HG03354 (cell line): ENCODE measurements around the gene PCYT1A.
"Not testable (repeated sequence)": the region's sequence is repeated elsewhere in the genome, so short reads cannot be mapped to it uniquely, and the experiment has no call there.

Source experiments
- ATAC-seq: cut with Tn5 transposase; IDR thresholded peaks from one replicate; pipeline ENCODE4 v1.9.1; 2021; ENCODE audit warnings: mild to moderate bottlenecking; ENCODE audit not compliant: unreplicated experiment, poor library complexity, severe bottlenecking

PCYT1A gene

DNA sequence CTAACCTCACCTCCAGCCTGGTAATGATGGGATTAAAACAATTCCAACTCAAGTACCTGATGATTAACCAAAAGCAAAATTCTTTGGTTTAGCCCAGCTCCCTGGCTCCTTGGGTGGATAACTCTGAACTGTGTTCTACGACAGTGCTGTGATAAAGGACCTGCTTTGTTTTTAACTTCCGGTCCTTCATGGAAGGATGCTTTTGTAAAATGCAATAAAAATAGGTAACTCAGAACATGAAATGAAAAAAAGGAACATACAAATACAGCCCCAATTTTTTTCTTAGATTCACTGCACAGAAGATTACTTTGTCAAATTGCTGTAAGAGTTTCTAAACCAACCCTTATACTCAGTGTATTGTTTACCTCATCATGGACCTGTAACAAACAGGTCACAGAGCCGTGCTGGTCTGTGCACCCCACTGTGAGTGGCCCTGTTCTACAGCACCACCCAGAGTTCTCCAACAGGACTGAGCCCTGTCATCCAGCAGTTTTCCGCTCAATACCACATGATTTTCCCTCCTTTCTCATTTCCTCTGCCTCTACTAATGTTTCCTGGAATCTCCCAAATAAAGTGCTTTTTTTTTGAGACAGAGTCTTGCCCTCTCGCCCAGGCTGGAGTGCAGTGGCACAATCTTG is 4.9 kb upstream of the PCYT1A start:
- ATAC-seq, result peak; percentile 59

GRCh38 chr3:196288141-196288460 is 575 bp upstream of the PCYT1A start:
- no peak for ATAC-seq

- peak; percentile 44 for ATAC-seq
Observed at GRCh38 chr3:196287090-196287439, 461 bp downstream of the PCYT1A start.

- ATAC-seq, result no peak
Observed at GRCh38 chr3:196284396-196284795, 3.1 kb downstream of the PCYT1A start.

GRCh38 chr3:196281962-196282361 is 5.6 kb downstream of the PCYT1A start:
- no peak for ATAC-seq

- peak; percentile 66 for ATAC-seq
Observed at GRCh38 chr3:196280689-196281440, 6.7 kb downstream of the PCYT1A start.

DNA sequence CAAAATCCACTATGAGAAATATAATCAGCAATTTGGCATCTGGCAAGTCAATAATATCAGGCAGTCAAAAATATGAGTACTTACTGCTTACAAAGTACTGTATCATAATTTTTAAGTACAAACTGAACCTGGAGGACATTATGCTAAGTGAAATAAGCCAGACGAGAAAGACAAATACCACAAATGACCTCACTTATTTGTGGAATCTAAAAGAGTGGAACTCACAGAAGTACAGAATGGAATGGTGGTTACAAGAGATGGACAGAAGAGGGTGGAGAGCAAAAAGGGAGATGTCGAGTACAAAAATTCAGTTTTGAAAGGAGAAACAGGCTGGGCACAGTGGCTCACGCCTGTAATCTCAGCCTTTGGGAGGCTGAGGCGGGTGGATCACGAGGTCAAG is 12.4 kb downstream of the PCYT1A start:
- ATAC-seq, result peak; percentile 14

- peak; percentile 90 for ATAC-seq
Observed at GRCh38 chr3:196274585-196274984, 12.9 kb downstream of the PCYT1A start.

DNA sequence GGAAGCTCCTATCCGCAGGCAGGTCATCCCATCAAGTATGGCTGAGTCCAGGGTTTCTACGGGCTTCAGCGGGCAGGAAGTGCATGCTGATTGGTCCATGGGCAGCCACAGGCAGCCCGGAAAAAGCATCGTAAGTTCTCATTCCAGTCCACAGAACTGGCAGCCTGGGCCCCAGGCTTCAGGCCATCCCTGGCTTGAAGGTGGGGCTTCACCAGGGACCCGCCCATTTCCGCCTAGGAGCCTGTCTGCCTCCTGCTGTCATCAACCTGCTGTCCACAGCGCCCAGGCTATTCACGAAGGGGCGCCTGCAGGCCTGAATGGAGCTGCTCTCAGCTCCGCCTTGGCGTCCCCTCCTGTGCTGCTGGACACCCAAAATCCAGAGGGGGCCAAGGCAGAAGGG is 13.9 kb downstream of the PCYT1A start:
- ATAC-seq, result no peak

DNA sequence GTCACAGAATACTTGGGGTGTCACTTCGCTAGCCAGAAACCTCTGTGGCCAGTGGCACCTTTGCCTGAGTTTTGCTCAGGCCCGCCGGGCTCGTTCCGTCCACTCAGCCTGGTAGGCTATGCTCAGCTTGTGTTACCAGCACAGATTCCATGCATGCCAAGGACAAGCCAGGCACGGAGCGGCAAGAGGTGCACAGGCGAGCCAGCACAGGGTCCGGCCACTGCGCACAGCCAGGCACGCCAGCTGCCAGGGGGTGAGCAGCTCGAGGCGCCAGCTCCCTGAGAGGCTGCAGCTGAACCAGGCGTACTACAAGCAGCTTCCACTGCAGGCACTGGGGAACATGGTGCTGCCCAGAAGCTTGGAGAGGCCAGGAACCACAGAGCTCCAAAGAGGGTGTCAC is 14.7 kb downstream of the PCYT1A start:
- ATAC-seq, result no peak

DNA sequence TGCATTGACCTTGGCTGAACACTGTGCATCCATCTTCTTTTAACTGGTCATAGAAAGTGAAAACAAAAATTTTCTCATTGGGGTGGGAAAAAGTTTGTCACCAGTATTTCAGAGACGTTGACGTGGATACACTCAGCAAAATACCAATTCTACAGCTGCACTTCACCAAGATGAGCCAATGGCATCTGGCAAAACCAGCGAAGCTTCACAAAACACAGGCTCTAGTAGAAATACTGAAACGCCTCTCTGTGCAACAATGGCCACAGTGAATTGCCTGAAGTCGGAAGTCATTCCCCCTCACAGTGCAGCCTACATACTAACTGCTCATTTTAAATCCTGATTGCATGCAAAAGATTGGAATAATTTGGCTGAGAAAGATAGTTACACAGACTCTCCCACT is 17.0 kb downstream of the PCYT1A start:
- ATAC-seq, result no peak

DNA sequence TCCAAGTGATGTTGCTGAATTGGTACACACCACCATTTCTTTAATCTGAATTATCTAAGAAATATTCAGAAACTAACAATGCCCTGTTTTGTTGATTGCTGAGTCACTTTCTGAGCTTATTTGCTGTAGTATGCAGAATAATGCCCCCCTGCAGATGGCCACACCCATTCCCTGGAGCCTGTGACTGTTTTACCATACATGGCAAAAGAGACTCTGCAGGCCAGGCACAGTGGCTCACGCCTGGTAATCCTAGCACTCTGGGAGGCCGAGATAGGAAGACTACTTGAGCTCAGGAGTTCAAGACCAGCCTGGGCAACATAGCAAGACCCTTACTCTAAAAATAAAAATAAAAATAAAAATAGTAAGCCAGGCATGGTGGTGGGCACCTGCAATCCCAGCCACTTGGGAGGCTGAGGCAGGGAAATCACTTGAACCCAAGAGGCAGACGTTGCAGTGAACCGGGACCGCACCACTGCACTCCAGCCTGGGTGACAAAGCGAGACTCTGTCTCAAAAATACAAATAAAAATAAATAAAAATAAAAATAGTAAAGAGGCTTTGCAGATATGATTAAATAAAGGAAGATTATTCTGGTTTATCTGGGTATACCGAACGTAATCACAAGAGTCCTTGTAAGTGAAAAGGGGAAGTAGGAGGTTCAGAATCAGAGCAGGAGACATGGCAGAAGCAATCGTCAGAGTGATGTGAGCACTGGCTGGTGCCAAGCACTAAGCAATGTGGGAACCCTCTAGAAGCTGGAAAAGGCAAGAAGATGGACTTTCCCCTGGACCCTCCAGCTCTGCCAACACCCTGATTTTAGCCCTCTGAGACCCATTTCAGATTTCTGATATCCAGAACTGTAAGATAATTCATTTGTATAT is 19.0 kb downstream of the PCYT1A start:
- no peak for ATAC-seq

- no peak for ATAC-seq
Observed at GRCh38 chr3:196263819-196264218, 23.7 kb downstream of the PCYT1A start.

DNA sequence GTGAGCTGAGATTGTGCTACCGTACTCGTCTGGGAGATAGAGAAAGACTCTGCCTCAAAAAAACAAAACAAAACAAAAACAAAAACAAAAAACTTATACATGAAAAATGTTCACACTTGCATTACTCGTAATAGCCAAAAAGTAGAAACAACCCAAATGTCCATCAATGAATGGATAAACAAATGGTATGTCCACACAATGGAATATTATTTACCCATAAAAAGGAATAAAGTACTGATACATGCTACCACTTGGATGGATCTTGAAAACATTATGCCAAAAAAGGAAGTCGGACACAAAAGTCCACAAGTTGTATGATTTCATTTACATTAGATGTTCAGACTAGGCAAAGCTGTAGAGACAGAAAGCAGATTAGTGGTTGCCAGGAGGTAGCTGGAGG is 26.7 kb downstream of the PCYT1A start:
- no peak for ATAC-seq

GRCh38 chr3:196255776-196256175 is 31.8 kb downstream of the PCYT1A start:
- no peak for ATAC-seq

- ATAC-seq, result no peak
Observed at GRCh38 chr3:196254376-196255283, 32.9 kb downstream of the PCYT1A start.

DNA sequence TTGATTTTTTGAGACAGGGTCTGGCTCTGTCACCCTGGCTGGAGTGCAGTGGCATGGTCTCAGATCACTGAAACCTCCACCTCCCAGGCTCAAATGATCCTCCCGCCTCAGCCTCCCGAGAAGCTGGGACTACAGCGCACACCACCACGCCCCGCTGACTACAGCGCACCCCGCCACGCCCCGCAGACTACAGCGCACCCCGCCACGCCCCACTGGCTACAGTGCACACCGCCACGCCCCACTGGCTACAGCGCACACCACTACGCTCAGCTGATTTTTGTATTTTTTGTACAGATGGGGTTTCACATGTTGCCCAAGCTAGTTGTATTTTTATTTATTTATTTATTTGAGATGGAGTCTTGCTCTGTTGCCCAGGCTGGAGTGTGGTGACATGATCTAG is 35.6 kb downstream of the PCYT1A start:
- no peak for ATAC-seq

GRCh38 chr3:196246612-196247308 is 40.8 kb downstream of the PCYT1A start:
- ATAC-seq, result no peak

GRCh38 chr3:196244166-196244565 is 43.4 kb downstream of the PCYT1A start:
- ATAC-seq, result not testable (repeated sequence)
